Right lobe of liver (tissue), 6 donors: ENCODE results near the gene ZNF547. TPM values are rescaled to one million over a fixed set of nuclear protein-coding genes. Genes with fewer than 3 reads are reported as not detected.
A peak's percentile ranks its signal among the peaks of the same experiment; 100 is the strongest.

Experiments
- ATAC-seq, 4 donors: fragments of 200-7000 bp; cut with Tn5 transposase; one replicate each; pipeline ENCODE4 v1.9.1; 2020; ENCODE audit warnings: mild to moderate bottlenecking in 4 of 4, moderate library complexity in 4 of 4
- DNase-seq, 3 donors: peaks; one replicate each; pipeline ENCODE4 v3.0.0-alpha.2; 2020
- H3K27ac ChIP-seq, 3 donors: fragments of 200-600 bp; one replicate each; pipeline ENCODE4 v1.8.0; 2022
- H3K27me3 ChIP-seq, 2 donors: fragments of 200-600 bp; one replicate each; pipeline ENCODE4 v1.8.0; 2022
- H3K36me3 ChIP-seq, 4 donors: fragments of 200-600 bp; sonication (generic) in 1 of 4; one replicate each; pipeline versions ENCODE4 v1.5.1 to v1.8.0; 2017 to 2022; ENCODE audit warnings: control low read depth in 1 of 4
- H3K4me1 ChIP-seq, 4 donors: fragments of 200-600 bp; sonication (generic) in 1 of 4; one replicate each; pipeline versions ENCODE4 v1.5.1 to v1.8.0; 2017 to 2022; ENCODE audit warnings: control low read depth in 1 of 4
- H3K4me3 ChIP-seq, 3 donors: fragments of 200-600 bp; one replicate each; pipeline ENCODE4 v1.8.0; 2022
- H3K9me3 ChIP-seq, 4 donors: fragments of 200-600 bp; sonication (generic) in 1 of 4; one replicate each; pipeline versions ENCODE4 v1.5.1 to v1.8.0; 2017 to 2022; ENCODE audit warnings: control low read depth in 1 of 4
- POLR2A ChIP-seq: fragments of 450-650 bp; IDR thresholded peaks from one replicate; pipeline ENCODE4 v1.6.1; 2017; ENCODE audit warnings: antibody characterized with exemption, mild to moderate bottlenecking
- WGBS: methylation state at CpG from one replicate; pipeline ENCODE4 v1.1.6; 2018; ENCODE audit warnings: low coverage, low lambda C conversion rate; ENCODE audit not compliant: insufficient coverage; ENCODE audit errors: missing lambda C conversion rate; 5-methylcytosine and 5-hydroxymethylcytosine counted together
- intact Hi-C, 2 donors: fragments of 100-400 bp; cut with DNase I; formaldehyde crosslinking; loops; one replicate each; pipeline versions ENCODE4 v1.11.2 to v1.14.1; 2022
- total RNA-seq, 6 experiments: library from RNA; depleted of rRNA in 2 of 6; stranded (reverse); fragments of >200 nt in 2 of 6; fragmentation: NEBNext Ultra II Directional in 3 of 6; extraction: Animal tissue kit (Norgen Biotek cat#: 25700) in 3 of 6; gene quantifications; one replicate each; pipeline versions ENCODE4 v1.1.0 to v1.2.4, GENCODE V29; 2016 to 2023
- TF ChIP-seq, protein P1 (sequence below), 4 donors: fragments of 200-600 bp in 3 of 4; fragments of 450-650 bp in 1 of 4; IDR thresholded peaks; one replicate each; pipeline versions ENCODE4 v1.5.1 to v1.8.0; 2016 to 2022; ENCODE audit warnings: antibody characterized with exemption in 4 of 4, mild to moderate bottlenecking in 2 of 4
- donor health status: DM: no; HTN: yes; CAD: no.
- donor health status: DM: no; HTN: no; CAD: no.
- donor health status: DM: no; HTN: no; CAD: no.
- donor health status: DM: no; HTN: yes; CAD: no.
- donor health status: DM: no; HTN: yes; CAD: no.

ZNF547 gene
- total RNA-seq, 6 experiments from 2014 or later: 0.31 to 1.6 (median 0.93) TPM

DNA sequence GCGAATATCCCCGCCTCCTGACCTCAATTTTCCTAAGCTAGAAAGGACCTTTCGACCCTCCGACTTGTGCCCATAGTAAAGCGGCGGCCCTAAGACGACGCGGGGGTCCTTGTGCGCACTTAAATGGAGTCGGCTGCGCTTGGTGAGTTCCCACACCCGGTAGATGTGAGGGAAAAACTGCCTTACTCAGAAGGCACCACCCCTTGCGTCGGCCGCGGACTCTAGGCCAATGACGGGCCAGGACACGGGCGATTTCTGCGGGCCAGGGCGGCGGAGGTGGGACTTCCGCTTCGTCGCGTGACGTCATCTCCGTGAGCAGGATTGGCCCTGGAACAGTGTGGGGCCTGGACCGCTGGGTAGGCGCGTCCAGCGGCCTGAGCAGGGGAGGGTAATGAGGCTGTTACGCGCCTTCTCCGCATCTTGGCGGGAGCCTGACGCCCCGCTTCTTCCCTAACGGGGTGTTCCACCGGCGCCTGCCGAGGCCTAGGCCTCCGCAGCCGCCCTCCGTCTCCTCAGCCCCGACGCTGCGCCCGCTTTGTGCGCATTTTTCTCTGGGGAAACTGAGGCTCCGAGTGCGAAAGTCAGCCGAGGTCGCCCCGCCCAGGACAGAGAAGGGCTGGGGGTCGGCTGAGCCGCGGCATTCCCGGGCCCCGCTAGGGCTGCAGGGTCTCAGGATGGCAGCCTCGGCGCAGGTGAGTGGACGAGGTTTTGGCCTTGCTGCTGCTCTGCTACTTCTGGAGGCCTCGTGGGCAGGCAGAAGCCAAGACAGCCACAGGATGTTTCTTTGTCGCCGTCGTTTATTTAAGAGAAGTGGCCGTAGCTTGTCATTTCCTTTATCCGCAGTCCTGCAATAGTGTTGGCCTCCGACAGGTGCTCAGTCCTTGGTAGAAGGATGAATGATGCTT is 42.9 kb upstream of the ZNF547 start, which contains the start of gene ZNF543:
ZNF543 (plus strand) TSS at position 293 of the 905 bp plus-strand sequence; CDS start at position 675, 382 bp downstream.
- peak; percentile 99 to 100 (median 100) for ATAC-seq
- Histone ChIP-seq H3K36me3 (peaks cover 0 to 19% (median 3%) of the 10 kb centered on the region in 4 donors), H3K27me3 (no peaks in the 10 kb centered on the region), H3K4me1 (peaks cover 0 to 15% (median 0%) of the 10 kb centered on the region in 4 donors), H3K9me3 (no peaks in the 10 kb centered on the region), H3K27ac (peak within 1 kb of the TSS; percentile 58 to 81 (median 71)), H3K4me3 (peak within 1 kb of the TSS; percentile 59 to 87 (median 77))
- 2% methylated on average over 20 of the region's 71 CpGs for WGBS
- DNase-seq: peak; percentile 95 to 97 (median 96)
- peak; percentile 75 for TF ChIP-seq POLR2A
- TF ChIP-seq, protein P1, sequence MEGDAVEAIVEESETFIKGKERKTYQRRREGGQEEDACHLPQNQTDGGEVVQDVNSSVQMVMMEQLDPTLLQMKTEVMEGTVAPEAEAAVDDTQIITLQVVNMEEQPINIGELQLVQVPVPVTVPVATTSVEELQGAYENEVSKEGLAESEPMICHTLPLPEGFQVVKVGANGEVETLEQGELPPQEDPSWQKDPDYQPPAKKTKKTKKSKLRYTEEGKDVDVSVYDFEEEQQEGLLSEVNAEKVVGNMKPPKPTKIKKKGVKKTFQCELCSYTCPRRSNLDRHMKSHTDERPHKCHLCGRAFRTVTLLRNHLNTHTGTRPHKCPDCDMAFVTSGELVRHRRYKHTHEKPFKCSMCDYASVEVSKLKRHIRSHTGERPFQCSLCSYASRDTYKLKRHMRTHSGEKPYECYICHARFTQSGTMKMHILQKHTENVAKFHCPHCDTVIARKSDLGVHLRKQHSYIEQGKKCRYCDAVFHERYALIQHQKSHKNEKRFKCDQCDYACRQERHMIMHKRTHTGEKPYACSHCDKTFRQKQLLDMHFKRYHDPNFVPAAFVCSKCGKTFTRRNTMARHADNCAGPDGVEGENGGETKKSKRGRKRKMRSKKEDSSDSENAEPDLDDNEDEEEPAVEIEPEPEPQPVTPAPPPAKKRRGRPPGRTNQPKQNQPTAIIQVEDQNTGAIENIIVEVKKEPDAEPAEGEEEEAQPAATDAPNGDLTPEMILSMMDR (IDR thresholded peaks at IDR 0.05): no peak
- intact Hi-C loops: no loop called here

- Histone ChIP-seq H3K36me3 (peaks cover 0 to 26% (median 5%) of the 10 kb centered on the region in 4 donors), H3K27me3 (no peaks in the 10 kb centered on the region), H3K4me1 (peaks cover 0 to 15% (median 0%) of the 10 kb centered on the region in 4 donors), H3K27ac (no peak overlapping the region), H3K4me3 (peak overlapping the region; percentile 59 to 87 (median 77)), H3K9me3 (no peaks in the 10 kb centered on the region)
- TF ChIP-seq POLR2A: no peak
- TF ChIP-seq, protein P1 (IDR thresholded peaks at IDR 0.05): no peak
- WGBS: 49% methylated on average over 8 of the region's 8 CpGs
- intact Hi-C loops: no loop called here
- DNase-seq (no peak), ATAC-seq (no peak)
These were observed 42.2 kb upstream of the ZNF547 start for GRCh38 chr19:57321116-57321515.

GRCh38 chr19:57321751-57322150 is 41.6 kb upstream of the ZNF547 start:
- intact Hi-C loops: no loop called here
- WGBS: 83% methylated on average over 1 of the region's 3 CpGs
- H3K4me3 ChIP-seq: no peak overlapping the region
- DNase-seq (no peak), ATAC-seq (no peak)
- H3K27ac ChIP-seq: no peak overlapping the region
- H3K27me3 ChIP-seq: no peaks in the 10 kb centered on the region
- peaks cover 0 to 32% (median 9%) of the 10 kb centered on the region in 4 donors for H3K36me3 ChIP-seq
- H3K9me3 ChIP-seq: no peaks in the 10 kb centered on the region
- no peak for TF ChIP-seq POLR2A
- TF ChIP-seq, protein P1 (IDR thresholded peaks at IDR 0.05): no peak
- H3K4me1 ChIP-seq: peaks cover 0 to 15% (median 0%) of the 10 kb centered on the region in 4 donors

- H3K4me3 ChIP-seq: no peak overlapping the region
- H3K4me1 ChIP-seq: peaks cover 0 to 9% (median 0%) of the 10 kb centered on the region in 4 donors
- DNase-seq (no peak), ATAC-seq (no peak)
- no peaks in the 10 kb centered on the region for H3K27me3 ChIP-seq
- intact Hi-C loops: no loop called here
- H3K36me3 ChIP-seq: peaks cover 0 to 56% (median 32%) of the 10 kb centered on the region in 4 donors
- peaks cover 0 to 8% (median 0%) of the 10 kb centered on the region in 4 donors for H3K9me3 ChIP-seq
- H3K27ac ChIP-seq: no peak overlapping the region
- TF ChIP-seq, protein P1 (IDR thresholded peaks at IDR 0.05): no peak
- TF ChIP-seq POLR2A: no peak
These were observed 38.4 kb upstream of the ZNF547 start for GRCh38 chr19:57324992-57325391.
